Measurements from ENCODE around the gene NDUFA3.

NDUFA3 gene

DNA sequence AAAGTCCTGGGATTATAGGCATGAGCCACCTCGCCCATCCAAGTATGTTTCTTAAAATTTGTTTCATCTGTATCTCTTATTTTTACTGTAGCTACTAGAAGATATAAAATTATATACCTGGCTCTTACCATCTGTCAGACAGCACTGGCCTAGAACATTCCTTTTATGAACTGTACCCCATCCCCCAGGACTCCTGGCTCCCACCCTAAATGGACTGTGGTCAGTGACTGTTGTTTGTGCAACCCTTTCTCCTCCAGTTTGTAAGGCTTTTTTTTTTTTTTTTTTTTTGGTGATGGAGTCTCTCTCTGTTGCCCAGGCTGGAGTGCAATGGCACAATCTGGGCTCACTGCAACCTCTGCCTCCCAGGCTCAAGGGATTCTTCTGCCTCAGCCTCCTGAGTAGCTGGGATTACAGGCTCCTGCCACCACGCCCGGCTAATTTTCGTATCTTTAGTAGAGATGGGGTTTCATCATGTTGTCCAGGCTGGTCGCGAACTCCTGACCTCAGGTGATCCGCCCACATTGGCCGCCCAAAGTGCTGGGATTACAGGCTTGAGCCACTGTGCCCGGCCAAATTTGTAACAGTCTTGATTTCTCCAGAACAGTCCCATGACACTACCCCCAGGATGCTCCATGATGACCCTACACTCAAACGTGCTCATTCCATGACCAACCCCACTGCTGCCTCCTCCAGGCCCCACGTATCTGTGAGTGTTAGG is 2.5 kb downstream of the NDUFA3 start:
- Histone ChIP-seq H4K91ac (ENCODE audit: low read depth, low read length, poor library complexity) (no peak overlapping the region), H2BK5ac (ENCODE audit: low read length) (no peak overlapping the region), H3K23ac (ENCODE audit: low read depth, low read length, poor library complexity) (no peak overlapping the region), H3K4ac (ENCODE audit: low read length) (no peak overlapping the region), H3K27me3 (ENCODE audit: control insufficient read depth in 3 of 3, insufficient read depth in 3 of 3, low read depth in 1 of 3, low read length in 3 of 3) (no peaks in the 10 kb centered on the region), H2AFZ (ENCODE audit: low read length) (no peak overlapping the region), H3K27ac (replicated peaks; ENCODE audit: low read length) (no peak overlapping the region), H3K9ac (ENCODE audit: low read depth, low read length, poor library complexity) (no peak overlapping the region), H3K14ac (ENCODE audit: low read length) (no peak overlapping the region), H3K9me3 (replicated peaks in 1 of 2; ENCODE audit: control insufficient read depth in 2 of 2, insufficient read depth in 1 of 2, low read depth in 1 of 2, low read length in 2 of 2) (no peaks in the 10 kb centered on the region), H2BK120ac (ENCODE audit: low read depth, low read length) (no peak overlapping the region), H3K4me1 (ENCODE audit: control insufficient read depth in 2 of 2, insufficient read depth in 1 of 2, low read depth in 1 of 2, low read length in 2 of 2) (peaks cover 0 to 2% of the 10 kb centered on the region in 2 donors), H3K4me3 (ENCODE audit: low read length in 2 of 2) (peak overlapping the region in 1 of 2 donors; percentile 14), H3K36me3 (replicated peaks in 1 of 2; ENCODE audit: control insufficient read depth in 2 of 2, insufficient read depth in 2 of 2, low read length in 2 of 2) (peaks cover 36 to 46% of the 10 kb centered on the region in 2 donors), H4K8ac (ENCODE audit: low read depth, low read length) (no peak overlapping the region), H2BK12ac (ENCODE audit: low read length) (no peak overlapping the region), H3K79me1 (ENCODE audit: low read depth, low read length) (peaks cover 4% of the 10 kb centered on the region), H2BK15ac (ENCODE audit: low read length) (no peak overlapping the region), H3K18ac (ENCODE audit: low read length) (no peak overlapping the region), H3K4me2 (ENCODE audit: insufficient read depth, low read length, poor library complexity, severe bottlenecking) (no peak overlapping the region), H2AK5ac (ENCODE audit: low read depth, low read length) (no peak overlapping the region)
- no CpG with 5 or more reads among the region's 11 CpGs for WGBS, 2 donors (ENCODE audit: extremely low coverage in 2 of 2, insufficient read length in 2 of 2, insufficient replicate concordance in 1 of 2)
- no peak for DNase-seq (ENCODE audit: low spot score)

DNA sequence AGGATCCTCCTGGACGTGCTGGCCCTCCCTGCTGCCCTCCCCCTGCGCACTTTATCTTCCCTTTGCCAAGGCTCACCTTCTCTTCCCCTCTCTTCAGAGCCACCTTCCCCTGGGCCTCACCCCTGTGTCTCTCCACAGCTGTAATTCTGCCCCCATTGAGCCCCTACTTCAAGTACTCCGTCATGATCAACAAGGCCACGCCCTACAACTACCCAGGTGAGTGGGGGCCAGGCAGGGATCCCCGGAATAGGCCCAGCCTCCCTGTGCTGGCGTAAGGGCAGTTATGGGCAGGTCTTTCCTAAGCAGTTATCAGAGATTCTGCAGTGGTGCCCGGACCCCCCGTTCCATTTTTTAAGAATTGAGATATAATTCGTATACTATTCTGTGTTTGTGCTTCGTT is 3.1 kb downstream of the NDUFA3 start:
- H2BK5ac ChIP-seq (ENCODE audit: low read length), result no peak overlapping the region

DNA sequence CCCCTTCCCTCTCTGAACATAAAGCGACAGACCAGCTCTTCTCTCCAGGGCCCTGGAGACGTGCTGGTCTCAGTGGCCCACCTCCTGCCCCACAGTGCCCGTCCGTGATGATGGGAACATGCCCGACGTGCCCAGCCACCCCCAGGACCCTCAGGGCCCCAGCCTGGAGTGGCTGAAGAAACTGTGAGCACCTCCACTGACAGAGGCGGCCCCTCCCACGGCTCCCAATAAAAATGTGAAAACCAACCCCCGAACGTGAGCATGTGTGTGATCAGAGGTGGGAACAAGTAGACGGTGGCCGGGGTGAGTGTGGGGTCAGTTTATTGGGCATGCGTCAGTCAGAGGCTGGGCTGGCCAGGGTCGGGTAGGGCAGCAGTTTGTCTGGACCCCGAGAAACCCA is 4.1 kb downstream of the NDUFA3 start:
- no peak overlapping the region for H3K18ac ChIP-seq (ENCODE audit: low read length)
- no peak overlapping the region for H3K4me2 ChIP-seq (ENCODE audit: insufficient read depth, low read length, poor library complexity, severe bottlenecking)
- no peak overlapping the region for H4K91ac ChIP-seq (ENCODE audit: low read depth, low read length, poor library complexity)
- no peak overlapping the region for H3K27ac ChIP-seq (replicated peaks; ENCODE audit: low read length)
- no peak overlapping the region for H2AFZ ChIP-seq (ENCODE audit: low read length)
- H3K14ac ChIP-seq (ENCODE audit: low read length), result no peak overlapping the region
- H2BK12ac ChIP-seq (ENCODE audit: low read length), result no peak overlapping the region
- no peak overlapping the region for H2BK5ac ChIP-seq (ENCODE audit: low read length)
- peaks cover 43 to 58% of the 10 kb centered on the region in 2 donors for H3K36me3 ChIP-seq (replicated peaks in 1 of 2; ENCODE audit: control insufficient read depth in 2 of 2, insufficient read depth in 2 of 2, low read length in 2 of 2)
- H4K8ac ChIP-seq (ENCODE audit: low read depth, low read length), result no peak overlapping the region
- no peaks in the 10 kb centered on the region for H3K9me3 ChIP-seq (replicated peaks in 1 of 2; ENCODE audit: control insufficient read depth in 2 of 2, insufficient read depth in 1 of 2, low read depth in 1 of 2, low read length in 2 of 2)
- H3K79me1 ChIP-seq (ENCODE audit: low read depth, low read length), result peaks cover 4% of the 10 kb centered on the region
- H3K27me3 ChIP-seq (ENCODE audit: control insufficient read depth in 3 of 3, insufficient read depth in 3 of 3, low read depth in 1 of 3, low read length in 3 of 3), result no peaks in the 10 kb centered on the region
- no CpG with 5 or more reads among the region's 15 CpGs for WGBS, 2 donors (ENCODE audit: extremely low coverage in 2 of 2, insufficient read length in 2 of 2, insufficient replicate concordance in 1 of 2)
- no peak overlapping the region for H3K9ac ChIP-seq (ENCODE audit: low read depth, low read length, poor library complexity)
- H2BK120ac ChIP-seq (ENCODE audit: low read depth, low read length), result no peak overlapping the region
- H3K23ac ChIP-seq (ENCODE audit: low read depth, low read length, poor library complexity), result no peak overlapping the region
- no peak overlapping the region for H2AK5ac ChIP-seq (ENCODE audit: low read depth, low read length)
- no peak overlapping the region for H2BK15ac ChIP-seq (ENCODE audit: low read length)
- no peak overlapping the region for H3K4ac ChIP-seq (ENCODE audit: low read length)
- no peak for DNase-seq (ENCODE audit: low spot score)
- peaks cover 0 to 2% of the 10 kb centered on the region in 2 donors for H3K4me1 ChIP-seq (ENCODE audit: control insufficient read depth in 2 of 2, insufficient read depth in 1 of 2, low read depth in 1 of 2, low read length in 2 of 2)
- H3K4me3 ChIP-seq (ENCODE audit: low read length in 2 of 2), result no peak overlapping the region

More for the DNA sequence above, 3.1 kb downstream of the NDUFA3 start:
- Histone ChIP-seq H3K14ac (ENCODE audit: low read length) (no peak overlapping the region), H3K79me1 (ENCODE audit: low read depth, low read length) (peaks cover 4% of the 10 kb centered on the region), H3K4me1 (ENCODE audit: control insufficient read depth in 2 of 2, insufficient read depth in 1 of 2, low read depth in 1 of 2, low read length in 2 of 2) (peaks cover 0 to 2% of the 10 kb centered on the region in 2 donors), H3K9me3 (replicated peaks in 1 of 2; ENCODE audit: control insufficient read depth in 2 of 2, insufficient read depth in 1 of 2, low read depth in 1 of 2, low read length in 2 of 2) (no peaks in the 10 kb centered on the region), H4K8ac (ENCODE audit: low read depth, low read length) (no peak overlapping the region), H3K4ac (ENCODE audit: low read length) (no peak overlapping the region), H2BK12ac (ENCODE audit: low read length) (no peak overlapping the region), H3K18ac (ENCODE audit: low read length) (no peak overlapping the region), H3K27me3 (ENCODE audit: control insufficient read depth in 3 of 3, insufficient read depth in 3 of 3, low read depth in 1 of 3, low read length in 3 of 3) (no peaks in the 10 kb centered on the region), H3K4me2 (ENCODE audit: insufficient read depth, low read length, poor library complexity, severe bottlenecking) (no peak overlapping the region), H3K9ac (ENCODE audit: low read depth, low read length, poor library complexity) (no peak overlapping the region), H3K23ac (ENCODE audit: low read depth, low read length, poor library complexity) (no peak overlapping the region), H3K4me3 (ENCODE audit: low read length in 2 of 2) (peak overlapping the region in 1 of 2 donors; percentile 14), H2BK120ac (ENCODE audit: low read depth, low read length) (no peak overlapping the region), H2AFZ (ENCODE audit: low read length) (no peak overlapping the region), H2AK5ac (ENCODE audit: low read depth, low read length) (no peak overlapping the region), H3K27ac (replicated peaks; ENCODE audit: low read length) (no peak overlapping the region), H4K91ac (ENCODE audit: low read depth, low read length, poor library complexity) (no peak overlapping the region), H3K36me3 (replicated peaks in 1 of 2; ENCODE audit: control insufficient read depth in 2 of 2, insufficient read depth in 2 of 2, low read length in 2 of 2) (peaks cover 40 to 53% of the 10 kb centered on the region in 2 donors), H2BK15ac (ENCODE audit: low read length) (no peak overlapping the region)
- WGBS, 2 donors (ENCODE audit: extremely low coverage in 2 of 2, insufficient read length in 2 of 2, insufficient replicate concordance in 1 of 2), result no CpG with 5 or more reads among the region's 10 CpGs
- no peak for DNase-seq (ENCODE audit: low spot score)

DNA sequence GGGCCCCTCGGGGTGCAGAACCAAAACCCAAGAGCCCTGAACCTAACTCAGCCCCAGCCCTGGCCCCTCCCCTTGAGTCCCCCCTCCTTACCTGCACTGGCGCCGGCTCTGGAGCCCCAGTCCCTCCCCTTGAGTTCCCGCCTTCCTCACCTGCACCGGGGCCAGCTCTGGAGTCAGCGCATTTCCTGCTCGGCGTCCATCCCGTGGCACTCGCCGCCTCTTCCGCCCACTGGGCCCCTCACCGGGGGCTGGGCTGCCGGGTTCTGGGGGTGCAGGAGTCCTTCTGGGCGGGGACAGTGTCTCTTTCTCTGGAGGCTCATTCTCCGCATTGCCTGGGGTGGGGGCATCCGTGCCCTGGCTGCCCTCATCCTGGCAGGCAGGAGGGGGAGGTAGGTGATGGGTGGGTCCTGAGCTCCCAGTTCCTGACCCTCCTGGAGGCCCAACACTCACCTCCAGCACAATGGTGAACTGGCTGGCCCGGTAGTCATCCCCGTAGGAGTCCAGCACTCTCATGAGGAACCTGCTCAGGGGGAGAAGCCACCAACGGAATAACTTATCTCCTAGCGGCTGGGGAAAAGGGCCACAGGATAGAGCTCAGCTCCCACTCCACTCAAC is 5.3 kb downstream of the NDUFA3 start:
- Histone ChIP-seq H3K14ac (ENCODE audit: low read length) (no peak overlapping the region), H3K27ac (replicated peaks; ENCODE audit: low read length) (no peak overlapping the region), H3K18ac (ENCODE audit: low read length) (no peak overlapping the region), H3K9me3 (replicated peaks in 1 of 2; ENCODE audit: control insufficient read depth in 2 of 2, insufficient read depth in 1 of 2, low read depth in 1 of 2, low read length in 2 of 2) (no peaks in the 10 kb centered on the region), H2BK5ac (ENCODE audit: low read length) (peak overlapping the region; percentile 78), H3K79me1 (ENCODE audit: low read depth, low read length) (peaks cover 2% of the 10 kb centered on the region), H2BK12ac (ENCODE audit: low read length) (no peak overlapping the region), H3K36me3 (replicated peaks in 1 of 2; ENCODE audit: control insufficient read depth in 2 of 2, insufficient read depth in 2 of 2, low read length in 2 of 2) (peaks cover 45 to 67% of the 10 kb centered on the region in 2 donors), H3K4me3 (ENCODE audit: low read length in 2 of 2) (no peak overlapping the region), H2AFZ (ENCODE audit: low read length) (no peak overlapping the region), H3K4me1 (ENCODE audit: control insufficient read depth in 2 of 2, insufficient read depth in 1 of 2, low read depth in 1 of 2, low read length in 2 of 2) (peaks cover 0 to under 1% of the 10 kb centered on the region in 2 donors), H3K9ac (ENCODE audit: low read depth, low read length, poor library complexity) (no peak overlapping the region), H2AK5ac (ENCODE audit: low read depth, low read length) (no peak overlapping the region), H3K4ac (ENCODE audit: low read length) (no peak overlapping the region), H4K8ac (ENCODE audit: low read depth, low read length) (peak overlapping the region; percentile 48), H2BK120ac (ENCODE audit: low read depth, low read length) (no peak overlapping the region), H3K4me2 (ENCODE audit: insufficient read depth, low read length, poor library complexity, severe bottlenecking) (no peak overlapping the region), H3K27me3 (ENCODE audit: control insufficient read depth in 3 of 3, insufficient read depth in 3 of 3, low read depth in 1 of 3, low read length in 3 of 3) (no peaks in the 10 kb centered on the region), H3K23ac (ENCODE audit: low read depth, low read length, poor library complexity) (no peak overlapping the region), H2BK15ac (ENCODE audit: low read length) (no peak overlapping the region), H4K91ac (ENCODE audit: low read depth, low read length, poor library complexity) (no peak overlapping the region)
- no peak for DNase-seq (ENCODE audit: low spot score)
- no CpG with 5 or more reads among the region's 21 CpGs for WGBS, 2 donors (ENCODE audit: extremely low coverage in 2 of 2, insufficient read length in 2 of 2, insufficient replicate concordance in 1 of 2)
